ENCODE results near the gene KSR2.

The KSR2 gene

DNA sequence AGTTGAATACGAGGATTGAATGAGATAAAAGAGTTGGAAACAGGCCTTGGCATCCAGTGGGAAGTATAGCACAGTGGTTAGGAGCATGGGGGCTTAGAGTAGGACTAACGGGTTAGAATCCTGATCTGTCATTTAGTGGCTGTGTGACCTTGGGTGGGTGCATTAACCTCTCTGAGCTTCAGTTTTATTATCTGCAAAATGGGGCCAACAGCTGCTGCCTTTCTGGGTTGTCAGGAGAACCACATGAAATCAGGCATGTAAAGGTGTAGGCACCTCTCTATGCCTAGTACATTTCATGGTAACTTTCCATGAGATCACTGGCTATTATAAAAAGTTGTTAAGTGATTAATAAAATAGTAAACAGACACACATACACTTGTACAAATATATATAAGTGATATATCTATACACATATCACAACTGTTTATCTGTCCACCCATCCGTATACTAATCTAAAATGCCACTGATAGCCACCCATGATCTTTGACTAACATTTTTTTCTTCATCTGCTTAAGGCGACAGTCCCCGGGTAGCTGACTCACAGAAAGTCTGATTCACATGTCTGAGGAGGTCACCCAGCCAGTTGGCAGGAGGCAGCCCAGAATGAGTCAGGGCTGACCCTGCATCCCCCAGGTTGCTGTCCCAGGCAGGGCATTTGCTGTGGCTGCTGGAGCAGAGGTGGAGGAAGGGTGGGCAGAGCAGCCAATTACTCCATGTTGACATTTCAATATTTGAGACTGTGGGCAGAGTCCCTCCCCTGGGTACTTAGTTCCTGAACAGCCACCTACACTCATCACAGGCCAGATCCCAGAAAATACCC, 481.7 kb downstream of the KSR2 start:
- Histone ChIP-seq H3K9me3 (ENCODE audit: control insufficient read depth, low read length) (no peaks in the 10 kb centered on the region), H3K27ac (ENCODE audit: insufficient read depth, low read depth, low read length, poor library complexity, severe bottlenecking) (no peak overlapping the region), H3K4me3 (ENCODE audit: insufficient read depth, low read depth, low read length) (no peak overlapping the region), H3K4me1 (ENCODE audit: control insufficient read depth, insufficient read depth, low read length) (no peaks in the 10 kb centered on the region), H3K36me3 (ENCODE audit: control insufficient read depth, insufficient read depth, low read length) (no peaks in the 10 kb centered on the region), H3K27me3 (ENCODE audit: control insufficient read depth, insufficient read depth, low read length, poor library complexity, severe bottlenecking) (no peaks in the 10 kb centered on the region)
- WGBS, 2 experiments: 91 to 93% methylated on average over 5 of the region's 5 CpGs

DNA sequence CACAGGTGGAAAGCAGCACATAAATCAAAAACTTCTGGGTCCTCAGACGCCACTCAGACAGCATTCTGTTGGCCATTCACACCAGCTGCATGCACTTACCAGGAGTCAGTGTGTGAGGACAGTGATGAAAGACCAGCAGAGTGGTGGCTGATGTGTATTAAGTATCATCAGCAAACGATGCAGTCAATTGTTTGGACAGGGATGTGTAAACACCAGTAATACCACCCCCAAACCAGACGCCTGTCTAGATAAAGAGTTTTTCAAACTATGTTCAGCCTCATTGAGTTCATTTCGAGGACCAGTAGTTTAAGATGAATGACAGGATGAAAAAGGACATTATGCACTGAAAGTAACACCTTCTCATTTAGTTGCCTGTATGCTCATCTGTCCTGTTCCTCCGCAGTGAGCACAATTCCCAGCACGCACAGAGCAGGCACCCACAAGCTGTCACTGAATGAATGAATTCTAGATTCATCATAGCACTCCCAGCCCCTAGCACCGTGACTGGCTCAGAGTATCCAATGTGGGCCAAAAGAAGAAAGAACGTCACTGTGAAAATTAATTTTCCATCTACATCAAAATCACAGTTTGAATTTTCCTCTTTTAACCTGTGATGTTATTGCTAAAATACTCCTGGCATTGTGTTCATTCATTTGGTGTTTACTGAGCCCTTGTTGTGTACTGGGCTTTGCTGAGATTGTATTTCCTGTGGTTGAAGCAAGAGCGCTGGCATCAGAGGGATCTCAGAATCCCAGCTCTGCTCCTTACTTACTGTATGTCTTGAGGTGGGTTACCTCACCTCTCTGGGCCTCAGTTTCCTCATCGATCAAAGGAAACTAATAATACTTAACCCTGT, 482.6 kb downstream of the KSR2 start:
- H3K27ac ChIP-seq (ENCODE audit: insufficient read depth, low read depth, low read length, poor library complexity, severe bottlenecking): no peak overlapping the region
- 92 to 96% methylated on average over 9 to 10 of the region's 10 CpGs for WGBS, 2 experiments
- H3K36me3 ChIP-seq (ENCODE audit: control insufficient read depth, insufficient read depth, low read length): no peaks in the 10 kb centered on the region
- no peaks in the 10 kb centered on the region for H3K4me1 ChIP-seq (ENCODE audit: control insufficient read depth, insufficient read depth, low read length)
- no peak overlapping the region for H3K4me3 ChIP-seq (ENCODE audit: insufficient read depth, low read depth, low read length)
- no peaks in the 10 kb centered on the region for H3K9me3 ChIP-seq (ENCODE audit: control insufficient read depth, low read length)
- no peaks in the 10 kb centered on the region for H3K27me3 ChIP-seq (ENCODE audit: control insufficient read depth, insufficient read depth, low read length, poor library complexity, severe bottlenecking)

DNA sequence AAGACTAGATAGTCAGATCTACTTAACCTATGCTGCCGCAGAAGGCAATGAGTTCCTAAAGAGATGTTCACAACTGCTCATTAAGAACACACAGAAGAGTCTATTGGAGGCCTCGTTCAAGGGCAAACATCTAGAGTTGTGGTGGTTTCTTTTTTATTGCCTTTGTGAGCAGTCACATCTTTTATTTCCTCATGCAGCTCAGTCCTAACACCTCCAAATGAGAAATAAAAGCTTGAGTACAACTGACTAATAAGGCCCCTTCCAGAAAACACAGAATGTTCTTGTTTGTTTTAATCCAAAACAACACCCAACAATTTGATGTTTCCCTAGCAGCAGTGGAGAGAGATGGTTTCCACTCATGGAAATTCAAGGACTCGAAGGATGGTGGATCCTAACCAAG, 483.9 kb downstream of the KSR2 start:
- H3K4me3 ChIP-seq (ENCODE audit: insufficient read depth, low read depth, low read length): no peak overlapping the region
- no peaks in the 10 kb centered on the region for H3K36me3 ChIP-seq (ENCODE audit: control insufficient read depth, insufficient read depth, low read length)
- WGBS, 2 experiments: 94 to 99% methylated on average over 2 to 3 of the region's 3 CpGs
- H3K9me3 ChIP-seq (ENCODE audit: control insufficient read depth, low read length): no peaks in the 10 kb centered on the region
- H3K27ac ChIP-seq (ENCODE audit: insufficient read depth, low read depth, low read length, poor library complexity, severe bottlenecking): no peak overlapping the region
- H3K4me1 ChIP-seq (ENCODE audit: control insufficient read depth, insufficient read depth, low read length): no peaks in the 10 kb centered on the region
- no peaks in the 10 kb centered on the region for H3K27me3 ChIP-seq (ENCODE audit: control insufficient read depth, insufficient read depth, low read length, poor library complexity, severe bottlenecking)

DNA sequence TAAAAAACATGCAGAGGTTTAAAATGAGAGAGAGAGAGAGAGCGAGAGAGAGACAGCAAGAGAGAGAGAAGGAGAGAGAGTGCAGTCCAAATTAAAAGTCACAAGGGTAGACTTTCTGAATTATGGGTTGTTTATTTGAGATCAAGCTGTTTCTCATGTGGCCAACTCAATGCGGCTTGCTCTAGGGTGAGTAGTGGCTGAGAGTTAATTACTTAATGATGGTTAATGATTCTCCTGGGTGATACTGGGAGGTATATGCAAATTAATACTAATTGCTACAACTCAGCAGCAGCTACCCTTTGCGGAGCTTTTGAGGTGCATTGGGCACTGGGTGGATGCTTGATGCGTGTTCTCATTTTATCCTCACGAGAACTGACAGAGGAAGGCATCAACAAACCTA, 485.3 kb downstream of the KSR2 start:
- Histone ChIP-seq H3K9me3 (ENCODE audit: control insufficient read depth, low read length) (no peaks in the 10 kb centered on the region), H3K4me1 (ENCODE audit: control insufficient read depth, insufficient read depth, low read length) (no peaks in the 10 kb centered on the region), H3K36me3 (ENCODE audit: control insufficient read depth, insufficient read depth, low read length) (no peaks in the 10 kb centered on the region), H3K27me3 (ENCODE audit: control insufficient read depth, insufficient read depth, low read length, poor library complexity, severe bottlenecking) (no peaks in the 10 kb centered on the region), H3K4me3 (ENCODE audit: insufficient read depth, low read depth, low read length) (no peak overlapping the region), H3K27ac (ENCODE audit: insufficient read depth, low read depth, low read length, poor library complexity, severe bottlenecking) (no peak overlapping the region)
- WGBS, 2 experiments: 96 to 97% methylated on average over 5 of the region's 5 CpGs

DNA sequence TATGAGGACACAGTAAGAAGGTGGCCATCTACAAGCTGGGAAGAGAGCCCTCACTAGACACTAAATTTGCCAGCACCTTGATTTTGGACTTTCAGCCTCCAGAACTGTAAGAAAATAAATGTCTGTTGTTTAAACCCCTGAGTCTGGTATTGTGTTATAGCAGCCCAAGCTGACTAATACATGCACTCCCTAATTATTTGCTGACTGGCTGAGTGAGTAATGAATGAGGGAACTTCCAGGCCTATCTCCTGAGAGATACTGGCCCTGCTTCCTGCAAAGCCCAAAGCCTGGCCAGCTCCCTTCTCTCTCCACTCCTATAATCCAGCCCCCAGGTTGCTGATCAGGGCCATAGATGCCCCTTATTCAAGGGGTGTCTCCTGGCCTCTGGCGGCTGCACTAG, 487.3 kb downstream of the KSR2 start:
- Histone ChIP-seq H3K4me3 (ENCODE audit: insufficient read depth, low read depth, low read length) (no peak overlapping the region), H3K27me3 (ENCODE audit: control insufficient read depth, insufficient read depth, low read length, poor library complexity, severe bottlenecking) (no peaks in the 10 kb centered on the region), H3K9me3 (ENCODE audit: control insufficient read depth, low read length) (no peaks in the 10 kb centered on the region), H3K4me1 (ENCODE audit: control insufficient read depth, insufficient read depth, low read length) (no peaks in the 10 kb centered on the region), H3K36me3 (ENCODE audit: control insufficient read depth, insufficient read depth, low read length) (no peaks in the 10 kb centered on the region), H3K27ac (ENCODE audit: insufficient read depth, low read depth, low read length, poor library complexity, severe bottlenecking) (no peak overlapping the region)
- 94 to 100% methylated on average over 1 of the region's 1 CpG for WGBS, 2 experiments

DNA sequence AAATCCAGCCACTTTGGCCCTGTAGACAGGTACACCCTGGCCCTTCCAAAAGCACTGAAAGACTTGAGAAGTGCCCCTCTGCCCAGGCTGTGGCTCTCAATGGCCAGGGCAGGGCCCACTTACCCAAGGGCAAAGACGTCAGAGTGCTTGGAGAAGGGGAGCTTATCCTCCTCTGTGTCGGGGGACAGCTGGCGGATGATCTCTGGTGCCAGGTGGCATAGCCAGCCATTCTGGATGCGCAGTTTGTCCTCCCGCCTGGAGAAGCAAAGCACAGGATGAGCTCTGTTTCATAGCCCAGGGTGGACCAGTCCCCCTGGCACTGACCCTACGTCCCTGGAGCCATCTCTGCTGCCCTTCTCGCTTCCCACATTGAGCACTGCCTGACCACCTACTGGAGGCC, 492.4 kb downstream of the KSR2 start:
- no peak overlapping the region for H3K4me3 ChIP-seq (ENCODE audit: insufficient read depth, low read depth, low read length)
- no peaks in the 10 kb centered on the region for H3K27me3 ChIP-seq (ENCODE audit: control insufficient read depth, insufficient read depth, low read length, poor library complexity, severe bottlenecking)
- no peaks in the 10 kb centered on the region for H3K9me3 ChIP-seq (ENCODE audit: control insufficient read depth, low read length)
- no peak overlapping the region for H3K27ac ChIP-seq (ENCODE audit: insufficient read depth, low read depth, low read length, poor library complexity, severe bottlenecking)
- H3K36me3 ChIP-seq (ENCODE audit: control insufficient read depth, insufficient read depth, low read length): no peaks in the 10 kb centered on the region
- H3K4me1 ChIP-seq (ENCODE audit: control insufficient read depth, insufficient read depth, low read length): no peaks in the 10 kb centered on the region
- 92 to 96% methylated on average over 7 of the region's 7 CpGs for WGBS, 2 experiments

DNA sequence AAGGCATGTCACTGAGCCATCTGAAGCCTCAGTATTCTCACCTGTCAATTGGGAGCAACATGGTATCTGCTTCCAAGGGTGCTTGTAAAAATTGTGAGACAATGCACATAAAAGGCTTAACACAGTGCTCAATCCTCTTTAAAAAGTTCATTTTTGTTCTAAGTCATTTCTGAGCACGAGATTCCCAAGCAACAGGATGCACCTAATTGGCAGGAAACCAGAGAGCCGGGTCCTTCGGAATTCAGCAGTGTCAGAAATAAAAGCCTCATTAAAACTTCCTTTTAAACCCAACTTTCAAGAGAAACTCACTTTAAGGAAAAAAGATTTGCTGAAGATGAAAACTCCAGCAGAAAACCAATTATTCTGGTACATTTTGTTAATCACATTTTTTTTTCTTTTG, 494.9 kb downstream of the KSR2 start:
- no peaks in the 10 kb centered on the region for H3K9me3 ChIP-seq (ENCODE audit: control insufficient read depth, low read length)
- no peaks in the 10 kb centered on the region for H3K27me3 ChIP-seq (ENCODE audit: control insufficient read depth, insufficient read depth, low read length, poor library complexity, severe bottlenecking)
- no peaks in the 10 kb centered on the region for H3K4me1 ChIP-seq (ENCODE audit: control insufficient read depth, insufficient read depth, low read length)
- no peak overlapping the region for H3K4me3 ChIP-seq (ENCODE audit: insufficient read depth, low read depth, low read length)
- no peaks in the 10 kb centered on the region for H3K36me3 ChIP-seq (ENCODE audit: control insufficient read depth, insufficient read depth, low read length)
- H3K27ac ChIP-seq (ENCODE audit: insufficient read depth, low read depth, low read length, poor library complexity, severe bottlenecking): no peak overlapping the region
- 90 to 96% methylated on average over 3 of the region's 3 CpGs for WGBS, 2 experiments

DNA sequence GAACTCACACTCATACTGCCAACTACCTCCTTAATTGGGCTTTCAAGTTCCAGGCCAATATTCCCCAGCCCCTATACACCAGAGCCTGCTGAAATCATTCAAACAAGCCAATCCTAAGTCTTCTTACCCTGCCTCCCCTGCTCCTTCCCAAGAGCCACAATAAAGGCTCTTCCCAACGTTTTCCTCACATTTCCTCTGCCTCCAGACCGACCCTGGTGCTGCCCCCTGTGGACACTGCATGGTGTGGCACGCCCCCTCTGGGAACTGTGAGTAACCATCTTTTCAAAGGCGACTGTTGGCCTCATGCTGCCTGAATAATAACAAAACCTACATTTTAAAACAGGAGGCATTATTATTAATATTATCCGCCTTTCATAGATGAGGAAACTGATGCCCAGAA, 495.8 kb downstream of the KSR2 start:
- no peak overlapping the region for H3K27ac ChIP-seq (ENCODE audit: insufficient read depth, low read depth, low read length, poor library complexity, severe bottlenecking)
- H3K9me3 ChIP-seq (ENCODE audit: control insufficient read depth, low read length): no peaks in the 10 kb centered on the region
- H3K36me3 ChIP-seq (ENCODE audit: control insufficient read depth, insufficient read depth, low read length): no peaks in the 10 kb centered on the region
- no peak overlapping the region for H3K4me3 ChIP-seq (ENCODE audit: insufficient read depth, low read depth, low read length)
- WGBS, 2 experiments: 22 to 32% methylated on average over 4 to 5 of the region's 5 CpGs
- H3K27me3 ChIP-seq (ENCODE audit: control insufficient read depth, insufficient read depth, low read length, poor library complexity, severe bottlenecking): no peaks in the 10 kb centered on the region
- no peaks in the 10 kb centered on the region for H3K4me1 ChIP-seq (ENCODE audit: control insufficient read depth, insufficient read depth, low read length)

DNA sequence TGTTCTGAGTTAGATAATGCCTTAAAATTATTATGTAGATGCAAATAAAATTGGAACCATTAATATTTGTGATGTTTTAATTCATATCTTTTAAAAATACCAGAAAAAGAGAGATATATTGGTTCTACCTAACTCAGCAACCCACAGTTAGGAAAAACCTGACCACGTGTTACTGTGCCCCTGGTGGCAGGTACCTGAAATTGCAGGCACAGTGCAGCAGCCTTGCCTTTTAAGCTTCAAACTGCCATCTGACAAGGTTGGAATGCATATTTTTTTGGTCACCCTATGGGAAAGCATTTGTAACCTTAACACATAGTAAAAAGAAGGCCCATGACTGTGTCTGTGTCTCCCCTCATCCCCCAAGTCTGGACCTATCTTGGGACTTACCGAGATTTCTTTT, 498.0 kb downstream of the KSR2 start:
- Histone ChIP-seq H3K36me3 (ENCODE audit: control insufficient read depth, insufficient read depth, low read length) (no peaks in the 10 kb centered on the region), H3K9me3 (ENCODE audit: control insufficient read depth, low read length) (no peaks in the 10 kb centered on the region), H3K27ac (ENCODE audit: insufficient read depth, low read depth, low read length, poor library complexity, severe bottlenecking) (no peak overlapping the region), H3K4me3 (ENCODE audit: insufficient read depth, low read depth, low read length) (no peak overlapping the region), H3K27me3 (ENCODE audit: control insufficient read depth, insufficient read depth, low read length, poor library complexity, severe bottlenecking) (no peaks in the 10 kb centered on the region), H3K4me1 (ENCODE audit: control insufficient read depth, insufficient read depth, low read length) (no peaks in the 10 kb centered on the region)
- WGBS, 2 experiments: 62 to 68% methylated on average over 2 of the region's 2 CpGs

DNA sequence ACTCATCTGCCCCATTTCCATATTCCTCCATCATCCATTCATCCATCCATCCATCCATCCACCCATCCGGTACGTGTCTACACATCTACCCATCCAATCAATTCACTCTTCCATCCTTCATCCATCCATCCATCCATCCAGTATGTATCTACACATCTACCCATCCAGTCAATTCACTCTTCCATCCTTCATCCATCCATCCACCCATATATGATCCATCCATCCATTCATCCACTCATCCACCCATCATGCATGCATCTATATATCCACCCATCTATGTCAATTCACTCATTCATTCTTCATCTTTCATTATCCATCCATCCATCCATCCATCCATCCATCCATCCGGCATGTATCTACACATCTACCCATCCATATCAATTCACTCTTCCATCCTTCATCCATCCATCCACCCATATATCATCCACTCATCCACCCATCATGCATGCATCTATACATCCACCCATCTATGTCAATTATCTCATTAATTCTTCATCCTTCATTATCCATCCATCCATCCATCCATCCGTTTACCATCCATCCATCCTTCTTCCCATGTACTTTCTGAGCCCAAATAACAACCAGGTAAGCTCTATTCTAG, 498.8 kb downstream of the KSR2 start:
- no peaks in the 10 kb centered on the region for H3K9me3 ChIP-seq (ENCODE audit: control insufficient read depth, low read length)
- no peaks in the 10 kb centered on the region for H3K36me3 ChIP-seq (ENCODE audit: control insufficient read depth, insufficient read depth, low read length)
- no peaks in the 10 kb centered on the region for H3K4me1 ChIP-seq (ENCODE audit: control insufficient read depth, insufficient read depth, low read length)
- WGBS, 2 experiments: 69 to 70% methylated on average over 4 of the region's 4 CpGs
- H3K27me3 ChIP-seq (ENCODE audit: control insufficient read depth, insufficient read depth, low read length, poor library complexity, severe bottlenecking): no peaks in the 10 kb centered on the region
- no peak overlapping the region for H3K27ac ChIP-seq (ENCODE audit: insufficient read depth, low read depth, low read length, poor library complexity, severe bottlenecking)
- no peak overlapping the region for H3K4me3 ChIP-seq (ENCODE audit: insufficient read depth, low read depth, low read length)

Data from ectodermal cell (in vitro differentiated cells).